GM20000 (cell line): ENCODE measurements around the gene C10orf143.

ENCODE experiments used
- DNase-seq: peaks from one replicate; pipeline ENCODE4 v3.0.0; 2012; ENCODE audit warnings: low spot score
- TF ChIP-seq, protein P1 (sequence below): IDR thresholded peaks from 2 replicates; pipeline ENCODE4 v1.5.1; 2012; ENCODE audit warnings: mild to moderate bottlenecking, control low read depth; ENCODE audit errors: extremely low read depth, missing control alignments

The C10orf143 gene

DNA sequence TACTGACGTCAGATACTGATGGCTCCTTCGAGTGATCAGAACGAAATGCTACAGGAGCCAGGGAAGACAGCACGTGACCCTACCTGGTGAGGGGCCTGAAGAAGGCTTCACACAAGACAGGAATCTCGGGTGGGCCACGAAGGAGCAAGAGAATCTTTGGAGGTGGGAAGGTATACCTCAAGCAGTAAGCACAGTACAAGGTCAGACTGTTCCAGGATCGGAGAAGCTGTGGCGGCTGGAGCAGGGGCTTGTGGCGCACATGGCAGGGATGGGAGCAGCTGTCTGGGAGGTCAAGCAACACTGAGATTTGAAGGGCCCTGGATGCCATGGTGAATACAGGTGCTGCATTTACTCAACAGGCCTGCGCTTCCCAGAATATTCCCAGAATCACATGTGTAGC, 45.4 kb downstream of the C10orf143 start:
- TF ChIP-seq, protein P1, sequence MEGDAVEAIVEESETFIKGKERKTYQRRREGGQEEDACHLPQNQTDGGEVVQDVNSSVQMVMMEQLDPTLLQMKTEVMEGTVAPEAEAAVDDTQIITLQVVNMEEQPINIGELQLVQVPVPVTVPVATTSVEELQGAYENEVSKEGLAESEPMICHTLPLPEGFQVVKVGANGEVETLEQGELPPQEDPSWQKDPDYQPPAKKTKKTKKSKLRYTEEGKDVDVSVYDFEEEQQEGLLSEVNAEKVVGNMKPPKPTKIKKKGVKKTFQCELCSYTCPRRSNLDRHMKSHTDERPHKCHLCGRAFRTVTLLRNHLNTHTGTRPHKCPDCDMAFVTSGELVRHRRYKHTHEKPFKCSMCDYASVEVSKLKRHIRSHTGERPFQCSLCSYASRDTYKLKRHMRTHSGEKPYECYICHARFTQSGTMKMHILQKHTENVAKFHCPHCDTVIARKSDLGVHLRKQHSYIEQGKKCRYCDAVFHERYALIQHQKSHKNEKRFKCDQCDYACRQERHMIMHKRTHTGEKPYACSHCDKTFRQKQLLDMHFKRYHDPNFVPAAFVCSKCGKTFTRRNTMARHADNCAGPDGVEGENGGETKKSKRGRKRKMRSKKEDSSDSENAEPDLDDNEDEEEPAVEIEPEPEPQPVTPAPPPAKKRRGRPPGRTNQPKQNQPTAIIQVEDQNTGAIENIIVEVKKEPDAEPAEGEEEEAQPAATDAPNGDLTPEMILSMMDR, result no peak
- no peak for DNase-seq

DNA sequence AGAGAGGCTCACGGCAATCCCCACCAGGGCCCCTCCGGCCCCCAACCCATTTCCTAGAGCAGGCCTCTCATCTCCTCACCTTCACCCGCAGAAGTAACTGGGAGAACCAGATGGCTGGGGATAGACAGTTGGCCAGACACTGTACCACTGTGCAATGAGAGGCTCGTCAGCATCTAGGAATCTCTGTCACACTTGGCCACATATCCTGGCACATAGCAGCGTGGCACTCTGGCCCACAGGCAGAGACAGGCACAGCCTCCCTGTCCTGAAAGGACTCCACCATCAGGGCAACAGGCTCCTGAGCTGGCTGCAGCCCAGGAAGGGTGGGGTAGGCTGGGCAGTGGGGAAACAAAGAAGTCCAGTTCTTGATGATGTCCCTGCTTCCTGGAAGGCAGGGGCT, 45.8 kb downstream of the C10orf143 start:
- TF ChIP-seq, protein P1, result no peak
- DNase-seq, result no peak

DNA sequence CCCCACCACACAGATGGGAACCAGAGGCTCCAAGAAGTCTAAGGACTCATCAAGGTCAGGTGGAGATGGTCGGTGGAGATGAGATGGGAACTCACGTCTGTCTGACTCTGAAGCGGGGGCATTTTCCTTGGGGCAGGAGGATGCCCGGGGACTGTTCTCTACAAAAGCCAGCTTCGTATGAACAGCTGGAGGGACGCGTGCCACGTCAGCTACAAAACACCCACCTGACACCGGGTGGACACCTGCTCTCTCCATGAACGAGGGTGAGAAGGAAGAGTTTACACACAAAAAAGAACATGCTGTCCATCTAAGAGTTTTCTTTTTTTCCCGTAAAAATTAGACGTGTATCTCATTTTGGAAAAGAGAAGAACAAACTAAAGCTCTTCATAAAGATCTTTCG, 47.7 kb downstream of the C10orf143 start:
- no peak for DNase-seq
- TF ChIP-seq, protein P1, result no peak

DNA sequence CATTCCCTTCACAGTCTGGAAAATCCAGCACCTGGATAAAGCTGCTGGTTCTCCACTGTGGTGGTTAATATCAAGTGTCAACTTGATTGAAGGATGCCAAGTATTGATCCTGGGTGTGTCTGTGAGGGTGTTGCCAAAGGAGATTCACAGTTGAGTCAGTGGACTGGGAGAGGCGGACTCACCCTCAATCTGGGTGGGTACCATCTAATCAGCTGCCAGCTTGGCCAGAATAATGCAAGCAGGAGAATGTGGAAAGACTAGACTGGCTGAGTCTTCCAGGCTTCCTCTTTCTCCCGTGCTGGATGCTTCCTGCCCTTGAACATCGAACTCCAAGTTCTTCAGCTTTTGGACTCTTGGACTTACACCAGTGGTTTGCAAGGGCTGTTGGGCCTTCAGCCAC, 48.4 kb downstream of the C10orf143 start:
- DNase-seq, result no peak
- TF ChIP-seq, protein P1, result no peak

DNA sequence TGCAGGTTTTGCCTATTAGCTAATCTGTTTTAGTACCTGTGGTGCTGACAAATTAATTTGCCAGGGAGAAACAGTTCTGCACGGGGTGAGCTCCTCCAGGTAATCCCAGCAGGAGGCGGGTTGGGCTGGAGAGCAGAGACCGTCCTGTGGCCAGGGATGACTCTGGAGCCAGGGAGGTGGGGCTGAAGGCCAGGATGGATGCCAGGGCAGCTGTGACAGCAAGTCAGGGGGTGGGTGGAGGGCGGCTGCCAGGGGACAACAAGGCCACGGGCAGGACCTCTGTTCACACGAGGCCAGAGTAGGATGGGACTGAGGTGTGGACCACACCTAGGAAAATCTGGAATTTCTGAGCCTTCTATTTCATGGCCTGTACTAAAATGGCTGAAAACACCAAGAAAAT, 48.9 kb downstream of the C10orf143 start:
- DNase-seq, result no peak
- TF ChIP-seq, protein P1, result no peak

DNA sequence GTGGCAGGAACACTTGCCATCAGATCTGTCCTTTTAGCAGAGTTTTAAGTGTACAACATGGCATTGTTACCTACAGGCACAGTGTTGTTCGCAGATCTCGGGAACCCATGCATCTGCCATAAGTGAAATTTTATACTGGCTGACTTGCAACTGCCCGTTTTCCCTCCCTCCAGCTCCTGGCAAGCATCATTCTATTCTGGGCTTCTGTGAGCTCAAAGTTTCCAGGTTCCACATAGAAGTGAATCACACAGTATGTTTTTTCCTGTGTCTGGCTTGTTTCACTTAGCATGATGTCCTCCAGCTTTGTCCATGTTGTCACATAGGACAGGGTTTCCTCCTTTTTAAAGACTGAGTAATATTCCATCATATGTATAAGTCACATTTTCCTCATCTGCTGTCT, 56.6 kb downstream of the C10orf143 start:
- no peak for DNase-seq
- TF ChIP-seq, protein P1, result no peak

DNA sequence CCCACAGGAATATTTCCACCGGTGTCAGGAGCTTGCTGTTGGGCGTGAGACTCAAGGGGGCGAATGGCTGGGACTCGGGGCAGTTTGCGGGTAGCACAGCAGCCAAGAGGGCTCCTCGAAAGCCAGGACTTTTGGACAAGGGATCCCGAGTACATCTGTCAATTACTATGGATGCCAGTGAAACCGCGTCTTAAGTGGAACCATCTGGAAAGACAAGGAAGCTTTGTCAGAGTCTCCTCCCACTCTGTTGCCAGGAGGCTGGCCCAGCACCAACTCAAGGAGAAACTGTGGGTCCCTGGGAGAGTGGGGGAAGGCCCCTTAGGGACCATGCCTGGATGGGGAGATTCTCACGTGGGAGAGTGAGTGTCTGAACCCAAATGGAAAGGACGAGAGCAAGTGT, 57.1 kb downstream of the C10orf143 start:
- TF ChIP-seq, protein P1, result no peak
- no peak for DNase-seq
